ENCODE measurements around the gene EWSR1. TPM values are rescaled to one million over a fixed set of nuclear protein-coding genes. Genes with fewer than 3 reads are reported as not detected.

EWSR1 gene
- total RNA-seq, 4 donors from 2014 or later: 132 to 308 (median 170) TPM

DNA sequence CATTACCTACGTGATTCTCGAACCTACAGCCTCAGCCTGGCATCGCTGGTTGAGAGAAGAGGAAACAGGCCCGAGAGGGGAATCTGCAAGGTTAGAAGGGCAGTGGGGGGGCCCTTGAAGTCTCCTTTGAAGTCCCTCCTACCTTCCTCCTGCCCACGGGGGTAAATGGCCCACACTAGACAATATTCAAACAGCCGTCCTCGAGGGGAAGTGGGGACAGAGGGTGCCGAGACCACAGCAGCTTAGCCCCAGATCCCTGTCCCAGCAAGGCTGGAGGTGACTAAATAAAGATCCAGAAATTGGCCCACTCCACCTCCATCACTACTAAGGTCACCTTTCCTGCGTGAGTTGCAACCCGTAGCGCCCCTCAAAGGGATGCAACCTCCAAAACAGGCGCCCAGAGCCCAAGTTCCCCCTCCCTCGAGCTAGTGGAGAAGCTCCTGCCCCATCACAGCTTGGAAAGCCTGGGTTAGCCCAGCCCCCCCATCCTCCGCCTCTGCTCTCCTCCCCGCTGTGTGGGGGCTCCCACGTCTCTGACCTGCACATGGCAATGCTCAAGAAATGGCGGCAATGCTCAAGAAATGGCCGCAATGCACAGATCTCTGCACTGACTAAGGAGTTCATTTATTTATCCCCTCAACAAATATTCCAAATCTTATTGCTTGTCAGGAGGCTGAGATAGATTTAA is 48.2 kb downstream of the EWSR1 start:
- Histone ChIP-seq H3K4me1 (peaks cover 43% of the 10 kb centered on the region), H3K36me3 (no peaks in the 10 kb centered on the region), H3K27me3 (peaks cover 30% of the 10 kb centered on the region), H3K4me3 (no peak overlapping the region), H3K27ac (no peak overlapping the region), H3K9me3 (no peaks in the 10 kb centered on the region)
- no peak for TF ChIP-seq POLR2A (IDR thresholded peaks at IDR 0.05)
- no peak for TF ChIP-seq CTCF (IDR thresholded peaks at IDR 0.05)
- no peak for TF ChIP-seq EP300 (IDR thresholded peaks at IDR 0.05)
- TF ChIP-seq POLR2AphosphoS5 (IDR thresholded peaks at IDR 0.05): no peak
- 70% methylated on average over 14 of the region's 18 CpGs for WGBS
- DNase-seq (ENCODE audit: low spot score in 2 of 2): peak in 1 of 2 donors; percentile 64

DNA sequence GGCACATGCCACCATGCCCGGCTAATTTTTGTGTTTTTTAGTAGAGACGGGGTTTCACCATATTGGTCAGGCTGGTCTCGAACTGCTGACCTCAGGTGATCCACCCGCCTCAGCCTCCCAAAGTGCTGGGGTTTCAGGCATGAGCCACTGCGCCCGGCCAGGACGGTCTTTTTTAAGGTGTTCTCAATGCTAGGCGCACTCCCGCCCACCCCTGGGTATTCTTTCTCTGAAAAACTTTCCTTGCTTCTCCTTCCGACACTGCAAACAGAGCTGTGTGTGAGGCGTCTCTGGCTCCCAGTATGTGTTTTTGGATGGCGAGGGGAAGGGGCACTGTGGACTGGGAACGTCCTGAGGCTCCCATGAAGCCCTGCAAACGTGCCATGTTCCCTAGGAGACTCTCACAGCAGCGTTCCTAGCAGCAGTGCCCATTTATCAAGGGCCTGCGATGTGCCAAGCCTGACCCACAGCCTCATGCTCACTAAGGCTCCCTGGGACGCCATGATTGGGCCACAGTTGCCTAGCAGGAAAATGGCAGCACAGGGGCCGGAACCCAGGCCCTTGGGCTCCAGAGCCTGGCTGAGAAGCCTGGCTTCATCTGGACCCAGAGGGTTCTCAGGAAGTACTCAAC is 49.9 kb downstream of the EWSR1 start:
- TF ChIP-seq POLR2AphosphoS5 (IDR thresholded peaks at IDR 0.05) (no peak), EP300 (IDR thresholded peaks at IDR 0.05) (no peak)
- no peaks in the 10 kb centered on the region for H3K36me3 ChIP-seq
- H3K27me3 ChIP-seq: peaks cover 30% of the 10 kb centered on the region
- H3K9me3 ChIP-seq: no peaks in the 10 kb centered on the region
- DNase-seq (ENCODE audit: low spot score in 2 of 2): no peak
- H3K27ac ChIP-seq: no peak overlapping the region
- H3K4me1 ChIP-seq: peaks cover 29% of the 10 kb centered on the region
- no peak overlapping the region for H3K4me3 ChIP-seq
- WGBS: 92% methylated on average over 12 of the region's 18 CpGs

- Histone ChIP-seq H3K9me3 (no peaks in the 10 kb centered on the region), H3K27ac (no peak overlapping the region), H3K27me3 (peaks cover 21% of the 10 kb centered on the region), H3K4me3 (no peak overlapping the region), H3K4me1 (peaks cover 18% of the 10 kb centered on the region), H3K36me3 (no peaks in the 10 kb centered on the region)
- TF ChIP-seq EP300 (IDR thresholded peaks at IDR 0.05) (no peak), POLR2A (IDR thresholded peaks at IDR 0.05) (no peak), CTCF (IDR thresholded peaks at IDR 0.05) (no peak), POLR2AphosphoS5 (IDR thresholded peaks at IDR 0.05) (no peak)
- WGBS: 100% methylated on average over 1 of the region's 2 CpGs
- no peak for DNase-seq (ENCODE audit: low spot score in 2 of 2)
These were observed 51.0 kb downstream of the EWSR1 start for GRCh38 chr22:29319072-29319471.

GRCh38 chr22:29320546-29320945 is 52.5 kb downstream of the EWSR1 start:
- no peak for DNase-seq (ENCODE audit: low spot score in 2 of 2)
- Histone ChIP-seq H3K9me3 (no peaks in the 10 kb centered on the region), H3K27me3 (peaks cover 6% of the 10 kb centered on the region), H3K4me1 (peaks cover 3% of the 10 kb centered on the region), H3K36me3 (no peaks in the 10 kb centered on the region), H3K27ac (no peak overlapping the region), H3K4me3 (no peak overlapping the region)
- 68% methylated on average over 1 of the region's 1 CpG for WGBS
- TF ChIP-seq EP300 (IDR thresholded peaks at IDR 0.05): no peak
- TF ChIP-seq CTCF (IDR thresholded peaks at IDR 0.05): no peak
- no peak for TF ChIP-seq POLR2A (IDR thresholded peaks at IDR 0.05)
- no peak for TF ChIP-seq POLR2AphosphoS5 (IDR thresholded peaks at IDR 0.05)

DNA sequence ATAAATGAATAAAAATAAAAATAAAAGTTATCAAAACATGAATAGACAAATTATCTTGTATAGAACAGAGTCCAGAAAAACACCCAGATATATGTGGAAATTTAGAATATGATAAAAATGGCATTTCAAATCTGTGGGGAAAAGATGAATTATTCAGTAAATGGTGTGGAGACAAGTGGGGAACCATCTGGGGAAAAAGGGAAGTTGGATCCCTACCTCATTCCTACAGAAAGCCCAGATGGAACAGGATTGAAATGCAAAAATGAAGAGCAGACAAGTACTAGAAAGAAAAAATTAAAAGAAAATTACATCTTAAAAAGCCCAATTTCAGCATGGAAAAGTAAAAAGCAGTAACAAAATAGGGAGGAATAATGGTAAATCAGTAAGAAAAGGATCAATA is 55.6 kb downstream of the EWSR1 start:
- no peaks in the 10 kb centered on the region for H3K4me1 ChIP-seq
- no peak for DNase-seq (ENCODE audit: low spot score in 2 of 2)
- no peak for TF ChIP-seq CTCF (IDR thresholded peaks at IDR 0.05)
- no peak for TF ChIP-seq POLR2AphosphoS5 (IDR thresholded peaks at IDR 0.05)
- no peak for TF ChIP-seq EP300 (IDR thresholded peaks at IDR 0.05)
- TF ChIP-seq POLR2A (IDR thresholded peaks at IDR 0.05): no peak
- H3K9me3 ChIP-seq: no peaks in the 10 kb centered on the region
- H3K36me3 ChIP-seq: peaks cover 17% of the 10 kb centered on the region
- H3K27ac ChIP-seq: no peak overlapping the region
- H3K27me3 ChIP-seq: no peaks in the 10 kb centered on the region
- H3K4me3 ChIP-seq: no peak overlapping the region
